Measurements from ENCODE around the gene CFAP221. TPM values are rescaled to one million over a fixed set of nuclear protein-coding genes. Genes with fewer than 3 reads are reported as not detected.

CFAP221 gene
- total and polyA plus RNA-seq, 10 of the 15 experiments (the other 5 are each of a cell fraction or from before 2014, with no cell fraction given): not detected

DNA sequence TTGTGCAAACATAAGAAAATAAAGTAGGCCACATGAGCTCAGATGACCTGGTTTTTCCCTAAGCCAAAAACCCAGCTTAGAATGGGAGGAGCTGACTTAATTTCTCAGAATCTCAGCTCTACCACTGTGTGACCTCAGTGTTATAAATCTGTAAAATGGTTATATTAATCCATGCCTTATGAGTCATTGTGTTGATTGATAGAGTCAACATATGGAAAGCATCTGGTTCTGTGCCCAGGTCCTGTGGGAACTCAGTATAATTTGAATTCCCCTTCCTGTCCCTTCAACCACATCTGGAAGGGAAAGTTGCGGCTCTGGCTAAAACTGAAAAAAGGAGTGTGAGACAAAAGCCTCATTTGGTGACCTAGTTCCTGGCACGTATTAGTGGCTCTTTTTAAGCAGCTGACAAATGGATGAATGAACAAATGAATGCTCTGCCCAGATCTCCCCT, 160.4 kb downstream of the CFAP221 start:
- no peaks in the 10 kb centered on the region; a peak in 1 of 4 replicates for H3K27me3 ChIP-seq (replicated peaks in 1 of 2; ENCODE audit: control insufficient read depth in 2 of 2, insufficient read depth in 2 of 2, low read length in 1 of 2)
- SMC1A ChIA-PET (ENCODE audit: uncharacterized antibody, unreplicated experiment): interaction anchor here (0.6 to 2.5 kb wide), 10 partner anchors 12 to 608 kb away, joined by 3 to 27 read pairs (median 4); no protein-coding TSS in a partner anchor
- H3K79me2 ChIP-seq (ENCODE audit: control insufficient read depth, insufficient read depth, low read length): no peaks in the 10 kb centered on the region
- 19% methylated on average over 2 of the region's 2 CpGs for WGBS (ENCODE audit: insufficient coverage, insufficient replicate concordance, low lambda C conversion rate, missing lambda C conversion rate)
- no peak overlapping the region; the same call in 1 of the 2 replicates for H3K4me2 ChIP-seq (ENCODE audit: control insufficient read depth, insufficient read depth)
- no peak overlapping the region for H3K4me3 ChIP-seq
- H3K27ac ChIP-seq (ENCODE audit: control insufficient read depth, insufficient read depth): no peak overlapping the region
- peak overlapping the region; percentile 51 for H2AFZ ChIP-seq (ENCODE audit: control insufficient read depth, low read depth, low read length)
- in situ Hi-C loops (cut with MboI): loop anchor here (5.0 to 10.0 kb wide), 3 partner anchors 118 to 970 kb away; no protein-coding TSS in a partner anchor
- H3K9me3 ChIP-seq (replicated peaks; ENCODE audit: control insufficient read depth, insufficient read depth, low read length): peaks cover 9% of the 10 kb centered on the region; the same call in 2 of the 3 replicates
- RAD21 ChIA-PET (ENCODE audit: unreplicated experiment): interaction anchor here (0.8 to 2.7 kb wide), 5 partner anchors 18 to 609 kb away, joined by 3 to 38 read pairs (median 3); no protein-coding TSS in a partner anchor
- POLR2A ChIA-PET: no interaction called here
- no peaks in the 10 kb centered on the region for H3K36me3 ChIP-seq (ENCODE audit: control insufficient read depth in 2 of 2, insufficient read depth in 2 of 2, low read length in 1 of 2)
- intact Hi-C loops (cut with micrococcal nuclease; ENCODE audit: unreplicated experiment): loop anchor here (2.0 to 5.0 kb wide), 2 partner anchors 48 to 303 kb away; no protein-coding TSS in a partner anchor
- no TSS peak for BruUV-seq (replicated peaks)
- CTCF ChIA-PET: interaction anchor here (0.6 to 7.3 kb wide), 14 partner anchors 13 to 609 kb away, joined by 3 to 116 read pairs (median 4); partner anchors contain the start of gene TMEM177
- no peaks in the 10 kb centered on the region for H4K20me1 ChIP-seq (ENCODE audit: control insufficient read depth, insufficient read depth)
- peak; percentile 85 for FAIRE-seq
- no peak overlapping the region for H3K9ac ChIP-seq (ENCODE audit: control insufficient read depth, insufficient read depth, low read length)
- peak; percentile 67 for DNase-seq (ENCODE audit: low read depth, low spot score)
- ATAC-seq: peak; percentile 67
- H3K4me1 ChIP-seq (ENCODE audit: control insufficient read depth, insufficient read depth, low read length): peaks cover 10% of the 10 kb centered on the region
- TF ChIP-seq, protein P1, sequence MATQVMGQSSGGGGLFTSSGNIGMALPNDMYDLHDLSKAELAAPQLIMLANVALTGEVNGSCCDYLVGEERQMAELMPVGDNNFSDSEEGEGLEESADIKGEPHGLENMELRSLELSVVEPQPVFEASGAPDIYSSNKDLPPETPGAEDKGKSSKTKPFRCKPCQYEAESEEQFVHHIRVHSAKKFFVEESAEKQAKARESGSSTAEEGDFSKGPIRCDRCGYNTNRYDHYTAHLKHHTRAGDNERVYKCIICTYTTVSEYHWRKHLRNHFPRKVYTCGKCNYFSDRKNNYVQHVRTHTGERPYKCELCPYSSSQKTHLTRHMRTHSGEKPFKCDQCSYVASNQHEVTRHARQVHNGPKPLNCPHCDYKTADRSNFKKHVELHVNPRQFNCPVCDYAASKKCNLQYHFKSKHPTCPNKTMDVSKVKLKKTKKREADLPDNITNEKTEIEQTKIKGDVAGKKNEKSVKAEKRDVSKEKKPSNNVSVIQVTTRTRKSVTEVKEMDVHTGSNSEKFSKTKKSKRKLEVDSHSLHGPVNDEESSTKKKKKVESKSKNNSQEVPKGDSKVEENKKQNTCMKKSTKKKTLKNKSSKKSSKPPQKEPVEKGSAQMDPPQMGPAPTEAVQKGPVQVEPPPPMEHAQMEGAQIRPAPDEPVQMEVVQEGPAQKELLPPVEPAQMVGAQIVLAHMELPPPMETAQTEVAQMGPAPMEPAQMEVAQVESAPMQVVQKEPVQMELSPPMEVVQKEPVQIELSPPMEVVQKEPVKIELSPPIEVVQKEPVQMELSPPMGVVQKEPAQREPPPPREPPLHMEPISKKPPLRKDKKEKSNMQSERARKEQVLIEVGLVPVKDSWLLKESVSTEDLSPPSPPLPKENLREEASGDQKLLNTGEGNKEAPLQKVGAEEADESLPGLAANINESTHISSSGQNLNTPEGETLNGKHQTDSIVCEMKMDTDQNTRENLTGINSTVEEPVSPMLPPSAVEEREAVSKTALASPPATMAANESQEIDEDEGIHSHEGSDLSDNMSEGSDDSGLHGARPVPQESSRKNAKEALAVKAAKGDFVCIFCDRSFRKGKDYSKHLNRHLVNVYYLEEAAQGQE (IDR thresholded peaks at IDR 0.05; ENCODE audit: low read depth, low read length): no peak
- TF ChIP-seq, protein P2, sequence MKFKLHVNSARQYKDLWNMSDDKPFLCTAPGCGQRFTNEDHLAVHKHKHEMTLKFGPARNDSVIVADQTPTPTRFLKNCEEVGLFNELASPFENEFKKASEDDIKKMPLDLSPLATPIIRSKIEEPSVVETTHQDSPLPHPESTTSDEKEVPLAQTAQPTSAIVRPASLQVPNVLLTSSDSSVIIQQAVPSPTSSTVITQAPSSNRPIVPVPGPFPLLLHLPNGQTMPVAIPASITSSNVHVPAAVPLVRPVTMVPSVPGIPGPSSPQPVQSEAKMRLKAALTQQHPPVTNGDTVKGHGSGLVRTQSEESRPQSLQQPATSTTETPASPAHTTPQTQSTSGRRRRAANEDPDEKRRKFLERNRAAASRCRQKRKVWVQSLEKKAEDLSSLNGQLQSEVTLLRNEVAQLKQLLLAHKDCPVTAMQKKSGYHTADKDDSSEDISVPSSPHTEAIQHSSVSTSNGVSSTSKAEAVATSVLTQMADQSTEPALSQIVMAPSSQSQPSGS (IDR thresholded peaks at IDR 0.05; ENCODE audit: low read length): no peak
- no peak for TF ChIP-seq SREBF2 (IDR thresholded peaks at IDR 0.05; ENCODE audit: low read length)
- TF ChIP-seq CBX3 (IDR thresholded peaks at IDR 0.05; ENCODE audit: borderline replicate concordance, low read depth): no peak
- no peak for TF ChIP-seq ATF7 (IDR thresholded peaks at IDR 0.05; ENCODE audit: low read depth)
- no peak for TF ChIP-seq MEF2A (IDR thresholded peaks at IDR 0.05; ENCODE audit: insufficient read depth, low read depth, low read length)
- TF ChIP-seq TBL1XR1 (IDR thresholded peaks at IDR 0.05; ENCODE audit: low read depth, low read length): no peak
- peak; percentile 75 for TF ChIP-seq EED (IDR thresholded peaks at IDR 0.05; ENCODE audit: low read depth)
- TF ChIP-seq NRF1 (conservative IDR thresholded peaks at IDR 0.05; ENCODE audit: low read depth, low read length): no peak
- TF ChIP-seq POLR2AphosphoS5 (IDR thresholded peaks at IDR 0.05; ENCODE audit: low read length): no peak
- TF ChIP-seq EZH2 (IDR thresholded peaks at IDR 0.05; ENCODE audit: borderline replicate concordance, control insufficient read depth, low read depth, low read length): no peak
- no peak for TF ChIP-seq MTA3 (IDR thresholded peaks at IDR 0.05; ENCODE audit: borderline replicate concordance, low read length)
- no peak for TF ChIP-seq JUNB (IDR thresholded peaks at IDR 0.05)
- TF ChIP-seq POU2F2 (IDR thresholded peaks at IDR 0.05; ENCODE audit: borderline replicate concordance, low read depth, low read length): 0 out of 3 replicates have a peak, but pooled peaks have one; percentile 26
- TF ChIP-seq, protein P3, sequence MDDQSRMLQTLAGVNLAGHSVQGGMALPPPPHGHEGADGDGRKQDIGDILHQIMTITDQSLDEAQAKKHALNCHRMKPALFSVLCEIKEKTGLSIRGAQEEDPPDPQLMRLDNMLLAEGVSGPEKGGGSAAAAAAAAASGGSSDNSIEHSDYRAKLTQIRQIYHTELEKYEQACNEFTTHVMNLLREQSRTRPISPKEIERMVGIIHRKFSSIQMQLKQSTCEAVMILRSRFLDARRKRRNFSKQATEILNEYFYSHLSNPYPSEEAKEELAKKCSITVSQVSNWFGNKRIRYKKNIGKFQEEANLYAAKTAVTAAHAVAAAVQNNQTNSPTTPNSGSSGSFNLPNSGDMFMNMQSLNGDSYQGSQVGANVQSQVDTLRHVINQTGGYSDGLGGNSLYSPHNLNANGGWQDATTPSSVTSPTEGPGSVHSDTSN (IDR thresholded peaks at IDR 0.05; ENCODE audit: insufficient replicate concordance, low read depth, low read length): no peak
- TF ChIP-seq GATAD2B (conservative IDR thresholded peaks at IDR 0.05; ENCODE audit: low read depth): no peak
- TF ChIP-seq MLLT1 (IDR thresholded peaks at IDR 0.05): no peak
